HG03097 (cell line): ENCODE data around the gene RGS12.

Experiments used
- ATAC-seq: cut with Tn5 transposase; IDR thresholded peaks from one replicate; pipeline ENCODE4 v1.9.1; 2021; ENCODE audit not compliant: unreplicated experiment, low FRiP score

RGS12 gene, protein sequence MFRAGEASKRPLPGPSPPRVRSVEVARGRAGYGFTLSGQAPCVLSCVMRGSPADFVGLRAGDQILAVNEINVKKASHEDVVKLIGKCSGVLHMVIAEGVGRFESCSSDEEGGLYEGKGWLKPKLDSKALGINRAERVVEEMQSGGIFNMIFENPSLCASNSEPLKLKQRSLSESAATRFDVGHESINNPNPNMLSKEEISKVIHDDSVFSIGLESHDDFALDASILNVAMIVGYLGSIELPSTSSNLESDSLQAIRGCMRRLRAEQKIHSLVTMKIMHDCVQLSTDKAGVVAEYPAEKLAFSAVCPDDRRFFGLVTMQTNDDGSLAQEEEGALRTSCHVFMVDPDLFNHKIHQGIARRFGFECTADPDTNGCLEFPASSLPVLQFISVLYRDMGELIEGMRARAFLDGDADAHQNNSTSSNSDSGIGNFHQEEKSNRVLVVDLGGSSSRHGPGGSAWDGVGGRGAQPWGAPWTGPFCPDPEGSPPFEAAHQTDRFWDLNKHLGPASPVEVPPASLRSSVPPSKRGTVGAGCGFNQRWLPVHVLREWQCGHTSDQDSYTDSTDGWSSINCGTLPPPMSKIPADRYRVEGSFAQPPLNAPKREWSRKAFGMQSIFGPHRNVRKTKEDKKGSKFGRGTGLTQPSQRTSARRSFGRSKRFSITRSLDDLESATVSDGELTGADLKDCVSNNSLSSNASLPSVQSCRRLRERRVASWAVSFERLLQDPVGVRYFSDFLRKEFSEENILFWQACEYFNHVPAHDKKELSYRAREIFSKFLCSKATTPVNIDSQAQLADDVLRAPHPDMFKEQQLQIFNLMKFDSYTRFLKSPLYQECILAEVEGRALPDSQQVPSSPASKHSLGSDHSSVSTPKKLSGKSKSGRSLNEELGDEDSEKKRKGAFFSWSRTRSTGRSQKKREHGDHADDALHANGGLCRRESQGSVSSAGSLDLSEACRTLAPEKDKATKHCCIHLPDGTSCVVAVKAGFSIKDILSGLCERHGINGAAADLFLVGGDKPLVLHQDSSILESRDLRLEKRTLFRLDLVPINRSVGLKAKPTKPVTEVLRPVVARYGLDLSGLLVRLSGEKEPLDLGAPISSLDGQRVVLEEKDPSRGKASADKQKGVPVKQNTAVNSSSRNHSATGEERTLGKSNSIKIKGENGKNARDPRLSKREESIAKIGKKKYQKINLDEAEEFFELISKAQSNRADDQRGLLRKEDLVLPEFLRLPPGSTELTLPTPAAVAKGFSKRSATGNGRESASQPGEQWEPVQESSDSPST (N-terminal part only)

DNA sequence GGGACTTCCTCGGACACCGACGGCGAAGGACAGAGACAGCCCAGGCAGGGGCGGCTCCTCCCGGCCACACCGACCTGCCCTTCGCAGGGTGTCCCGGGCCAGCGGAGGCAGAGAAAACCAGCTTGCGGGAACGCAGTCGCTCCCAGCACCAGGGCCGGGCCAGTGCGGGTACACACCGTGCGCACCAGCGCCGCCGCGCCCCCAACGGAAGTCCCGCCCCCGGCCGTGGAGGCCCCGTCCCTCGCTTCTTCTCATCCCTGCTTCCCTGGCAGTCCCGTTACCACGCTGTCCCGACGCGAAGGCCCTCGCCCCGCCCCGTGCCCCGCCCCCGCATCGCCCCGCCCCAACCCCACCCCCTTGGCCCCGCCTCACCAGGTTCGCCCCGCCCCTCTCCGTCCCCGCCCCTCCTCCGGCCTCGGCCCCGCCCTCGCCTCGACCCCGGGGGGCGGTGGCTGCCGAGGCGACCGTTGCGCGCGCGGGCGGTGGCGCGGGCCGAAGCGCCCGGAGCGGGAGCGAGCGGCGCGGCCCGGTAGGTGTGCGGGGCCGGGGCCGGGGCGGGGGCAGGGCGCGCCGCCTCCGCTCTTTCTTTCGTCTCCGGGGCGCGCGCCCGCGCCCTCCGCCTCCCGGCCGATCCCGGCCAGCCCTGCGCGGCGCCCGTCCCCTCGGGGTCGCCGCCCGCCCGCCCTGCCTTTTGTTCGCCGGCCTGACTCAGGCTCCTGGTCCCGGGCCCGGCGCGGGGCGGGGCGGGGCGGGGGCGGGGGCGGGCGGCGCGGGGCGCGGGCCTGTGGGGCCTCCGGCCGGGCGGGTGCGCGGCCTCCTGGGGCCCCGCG lies at the start of gene RGS12:
TSS of gene RGS12 (plus strand) at position 451 of the 830 bp plus-strand sequence. CDS start 23,150 bp downstream, outside the sequence.
- peak; percentile 73 for ATAC-seq

DNA sequence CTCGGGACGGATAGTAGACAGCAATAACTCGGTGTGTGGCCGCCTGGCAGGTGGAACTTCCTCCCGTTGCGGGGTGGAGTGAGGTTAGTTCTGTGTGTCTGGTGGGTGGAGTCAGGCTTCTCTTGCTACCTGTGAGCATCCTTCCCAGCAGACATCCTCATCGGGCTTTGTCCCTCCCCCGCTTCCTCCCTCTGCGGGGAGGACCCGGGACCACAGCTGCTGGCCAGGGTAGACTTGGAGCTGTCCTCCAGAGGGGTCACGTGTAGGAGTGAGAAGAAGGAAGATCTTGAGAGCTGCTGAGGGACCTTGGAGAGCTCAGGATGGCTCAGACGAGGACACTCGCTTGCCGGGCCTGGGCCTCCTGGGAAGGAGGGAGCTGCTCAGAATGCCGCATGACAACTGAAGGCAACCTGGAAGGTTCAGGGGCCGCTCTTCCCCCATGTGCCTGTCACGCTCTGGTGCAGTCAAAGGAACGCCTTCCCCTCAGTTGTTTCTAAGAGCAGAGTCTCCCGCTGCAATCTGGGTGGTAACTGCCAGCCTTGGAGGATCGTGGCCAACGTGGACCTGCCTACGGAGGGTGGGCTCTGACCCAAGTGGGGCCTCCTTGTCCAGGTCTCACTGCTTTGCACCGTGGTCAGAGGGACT lies 49.6 kb upstream of the RGS12 start:
- no peak for ATAC-seq

DNA sequence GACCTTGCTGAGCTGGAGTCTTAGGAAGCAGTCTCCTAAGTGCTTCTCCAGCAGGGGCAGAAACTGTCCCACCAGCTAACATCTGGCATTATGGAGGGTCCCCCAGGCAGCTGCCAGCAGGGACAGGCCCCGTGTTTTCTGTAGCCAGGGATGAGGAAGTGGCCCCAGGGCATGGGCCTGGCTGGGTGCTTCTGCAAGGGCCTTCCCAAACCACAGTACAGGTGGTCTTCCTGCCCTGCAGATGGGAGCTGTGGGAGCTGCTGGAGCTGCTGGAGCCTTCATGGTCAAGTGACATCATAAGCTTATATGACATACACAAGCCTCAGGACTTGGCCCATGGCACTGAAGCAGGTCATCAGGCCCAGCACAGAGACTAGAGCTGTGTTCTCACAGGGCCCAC lies 48.8 kb upstream of the RGS12 start:
- ATAC-seq, result no peak

DNA sequence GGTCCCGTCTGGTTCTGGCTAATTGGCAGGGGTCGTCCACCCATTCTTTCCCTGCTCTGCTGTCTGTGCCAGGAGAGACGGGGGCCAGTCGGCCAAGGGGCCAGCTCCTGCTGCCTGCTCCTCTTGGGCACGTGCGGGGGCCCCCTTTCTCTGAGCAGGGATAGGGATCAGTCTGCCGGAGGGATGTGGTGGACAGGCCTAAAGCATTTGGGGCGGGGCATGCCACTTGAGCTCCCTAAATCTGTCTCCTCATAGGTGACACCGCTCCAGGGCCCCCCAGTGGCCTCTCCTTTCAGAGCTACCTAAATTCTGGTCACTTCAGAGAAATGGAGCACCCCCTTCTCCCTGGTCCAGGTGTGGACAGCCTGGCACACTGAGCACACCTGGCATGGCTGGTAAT lies 48.1 kb upstream of the RGS12 start:
- no peak for ATAC-seq

DNA sequence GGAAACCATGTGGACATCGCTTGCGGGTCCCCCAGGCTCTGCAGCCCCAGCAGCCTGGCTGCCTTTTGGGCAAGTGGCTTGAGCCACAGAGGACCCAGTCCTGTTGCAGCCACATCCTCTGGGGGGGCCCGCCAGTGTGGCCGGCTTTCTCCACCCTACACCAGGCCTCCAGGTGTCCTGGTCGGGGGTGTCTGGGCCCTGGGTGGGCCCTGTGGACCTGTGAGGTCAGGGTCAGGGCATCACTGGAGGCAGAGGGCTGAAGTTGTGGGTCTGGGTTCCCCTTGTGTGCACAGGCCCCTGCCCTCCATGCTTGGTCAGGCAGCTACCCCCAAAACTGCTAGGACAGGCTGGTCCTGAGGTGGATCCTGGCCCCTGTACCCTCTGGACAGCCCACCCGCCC lies 47.1 kb upstream of the RGS12 start:
- ATAC-seq, result no peak

DNA sequence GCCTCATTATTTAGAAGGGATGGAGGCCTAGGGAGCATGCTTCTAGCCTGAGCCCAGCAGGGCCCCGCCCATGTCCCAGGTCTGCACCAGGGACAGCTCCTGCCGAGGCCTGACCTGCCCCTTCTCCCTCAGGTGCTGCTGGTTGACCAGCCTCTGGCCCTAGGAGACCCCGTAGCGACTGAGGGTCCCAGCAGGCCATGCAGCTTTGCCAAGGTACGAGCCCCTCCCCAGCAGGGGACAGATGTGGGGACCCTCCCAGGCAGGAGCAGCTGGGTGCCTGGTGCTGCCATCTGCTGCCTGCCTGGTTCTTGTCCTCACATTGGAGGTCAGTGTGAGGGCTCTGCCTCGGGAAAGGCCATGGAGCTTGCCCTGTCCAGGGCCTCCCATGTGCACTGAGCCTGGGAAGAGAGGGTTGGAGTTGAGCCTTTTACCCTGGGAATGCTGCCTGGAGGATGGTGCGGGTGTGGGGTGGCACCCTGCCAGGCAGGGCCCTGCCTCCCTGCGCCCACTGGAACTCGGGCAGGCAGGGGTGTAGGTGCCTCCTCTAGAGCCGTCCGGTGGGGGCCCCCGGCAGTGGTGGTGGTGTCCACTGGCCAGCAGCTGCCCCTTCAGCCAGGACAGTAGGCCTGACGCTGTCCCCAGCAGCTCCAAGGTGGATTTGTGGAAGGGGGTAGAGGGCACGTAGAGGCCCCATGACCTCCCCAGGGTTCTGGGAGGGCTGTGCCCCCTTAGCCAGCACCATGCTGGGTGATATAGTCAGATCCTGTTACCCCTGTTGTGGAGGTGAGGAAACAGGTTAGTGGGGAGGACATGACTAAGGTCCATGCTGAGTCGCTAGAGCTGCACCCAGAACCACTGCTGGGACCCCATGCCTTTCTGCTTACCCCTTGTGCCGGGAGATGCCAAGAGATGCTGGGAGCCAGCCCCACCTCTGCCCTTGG lies 46.1 kb upstream of the RGS12 start:
- ATAC-seq, result no peak

DNA sequence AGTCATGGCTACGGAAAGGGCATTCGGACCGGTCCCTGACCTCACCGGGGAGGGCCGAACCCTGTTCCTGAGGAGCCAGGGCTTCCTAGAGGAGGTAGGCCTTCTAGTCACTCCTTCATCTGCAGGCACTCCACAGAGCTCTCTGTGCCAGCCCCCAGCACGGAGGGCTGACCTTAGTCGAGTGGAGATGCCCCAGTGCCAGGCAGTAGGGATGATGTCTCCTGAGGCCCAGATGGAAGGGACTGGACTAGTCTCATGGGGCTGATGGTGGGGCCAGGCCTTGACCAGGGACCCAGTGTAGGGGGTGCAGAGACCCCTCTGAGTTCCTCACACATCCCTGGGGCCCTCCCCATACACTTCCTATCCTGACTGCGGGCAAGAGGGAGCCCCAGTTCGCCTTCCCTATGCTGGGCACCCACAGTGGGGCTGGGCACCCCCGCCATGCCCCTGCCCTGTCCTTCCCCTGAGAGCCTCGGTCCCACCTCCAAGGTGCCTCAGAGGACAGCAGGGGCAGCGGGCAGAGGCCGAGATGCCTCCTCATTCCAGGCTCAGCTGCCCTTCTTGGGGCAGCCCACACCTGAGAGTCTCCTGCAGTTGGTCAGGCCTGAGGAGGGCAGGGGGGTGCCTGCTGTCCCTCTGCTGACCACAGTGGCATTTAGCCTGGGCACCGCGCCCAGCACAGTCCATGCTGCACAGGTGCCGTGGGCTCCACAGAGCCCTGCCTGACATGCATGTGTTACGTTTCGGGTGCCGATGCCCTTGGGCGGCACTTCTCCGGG lies 45.2 kb upstream of the RGS12 start:
- ATAC-seq, result no peak

DNA sequence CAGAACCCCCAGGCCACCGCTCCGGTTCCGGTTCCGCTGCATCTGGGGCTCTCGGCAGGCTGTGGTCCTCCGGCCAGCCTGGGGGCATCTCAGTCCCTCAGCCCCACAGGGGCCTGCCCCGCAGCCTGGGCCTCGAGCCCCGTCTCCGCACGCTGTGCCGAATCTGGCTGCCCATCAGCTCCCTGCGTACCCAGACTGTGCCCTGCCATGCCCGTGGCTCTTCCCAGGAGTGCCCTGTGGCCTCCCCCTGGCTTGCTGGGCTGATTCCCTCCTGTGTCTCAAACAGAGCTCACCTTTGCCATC lies 44.7 kb upstream of the RGS12 start:
- no peak for ATAC-seq

DNA sequence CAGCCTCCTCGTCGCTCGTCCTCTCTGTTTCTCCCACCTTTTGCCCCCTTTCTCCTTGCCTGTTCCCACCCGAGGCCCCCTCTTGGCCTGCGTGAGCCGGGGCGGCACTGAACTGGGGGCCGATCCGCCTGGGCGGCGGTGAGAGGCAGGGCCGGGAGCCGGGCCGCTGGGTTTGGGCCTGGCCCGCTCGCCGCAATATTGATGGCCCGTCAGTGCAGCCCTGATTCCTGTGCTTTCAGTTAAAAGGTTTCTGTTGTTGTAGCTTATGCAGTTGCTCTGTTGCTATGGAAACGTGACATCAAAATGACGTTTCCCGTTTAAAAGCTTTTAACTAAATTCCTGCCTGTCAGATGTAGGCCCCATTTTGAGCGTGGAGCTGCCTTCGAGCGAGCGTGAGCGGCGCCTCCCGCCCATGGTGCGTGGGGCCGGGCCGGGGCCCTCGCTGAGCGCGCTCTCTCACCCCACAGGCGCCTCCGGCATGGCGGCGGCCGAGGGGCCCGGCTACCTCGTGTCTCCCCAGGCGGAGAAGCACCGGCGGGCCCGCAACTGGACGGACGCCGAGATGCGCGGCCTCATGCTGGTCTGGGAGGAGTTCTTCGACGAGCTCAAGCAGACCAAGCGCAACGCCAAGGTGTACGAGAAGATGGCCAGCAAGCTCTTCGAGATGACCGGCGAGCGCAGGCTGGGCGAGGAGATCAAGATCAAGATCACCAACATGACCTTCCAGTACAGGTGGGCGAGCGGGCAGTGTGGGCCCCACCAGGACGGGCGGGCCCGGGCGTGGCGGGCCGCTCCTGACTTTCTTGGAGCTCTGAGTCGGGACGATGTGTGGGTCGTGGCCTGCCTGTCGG lies 43.8 kb upstream of the RGS12 start, which contains the start of gene MSANTD1:
TSS of gene MSANTD1 (plus strand) at position 349 of the 851 bp plus-strand sequence. CDS start at position 413, 64 bp downstream.
- no peak for ATAC-seq

DNA sequence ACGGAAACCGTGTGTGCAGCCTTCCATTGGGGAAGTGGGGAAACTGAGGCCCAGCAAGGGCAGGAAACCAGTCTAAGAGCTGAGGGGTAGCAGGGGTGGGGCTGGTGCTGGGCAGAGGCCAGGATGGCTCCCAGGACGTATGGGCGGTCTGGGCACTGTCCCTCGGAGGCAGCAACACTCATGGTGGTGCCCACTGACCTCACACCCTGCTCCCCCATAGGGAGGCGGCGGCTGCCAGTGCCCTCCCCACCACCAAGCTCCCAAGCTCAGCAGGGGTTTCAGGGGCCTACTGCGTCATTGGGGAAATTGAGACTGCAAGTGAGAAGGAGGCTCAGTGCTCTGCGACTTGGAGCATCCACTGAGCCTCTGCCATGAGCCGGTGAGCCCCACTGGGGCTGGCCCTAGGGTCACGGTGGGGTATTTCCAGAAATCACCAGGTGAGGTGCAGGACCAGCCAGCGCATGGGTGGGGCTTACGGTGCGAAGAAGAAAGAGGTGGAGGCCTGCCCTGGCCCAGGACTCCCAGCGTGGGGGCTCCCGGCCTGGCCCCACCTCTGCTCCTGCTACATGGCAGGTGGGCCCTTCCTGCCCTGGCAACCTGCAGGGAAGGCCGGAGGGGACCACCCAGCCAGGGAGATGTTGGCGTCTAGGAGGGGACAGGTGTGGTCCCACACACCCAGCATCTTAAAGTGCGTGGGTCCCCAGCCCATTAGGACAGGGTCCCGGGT lies 42.9 kb upstream of the RGS12 start:
- ATAC-seq, result no peak

DNA sequence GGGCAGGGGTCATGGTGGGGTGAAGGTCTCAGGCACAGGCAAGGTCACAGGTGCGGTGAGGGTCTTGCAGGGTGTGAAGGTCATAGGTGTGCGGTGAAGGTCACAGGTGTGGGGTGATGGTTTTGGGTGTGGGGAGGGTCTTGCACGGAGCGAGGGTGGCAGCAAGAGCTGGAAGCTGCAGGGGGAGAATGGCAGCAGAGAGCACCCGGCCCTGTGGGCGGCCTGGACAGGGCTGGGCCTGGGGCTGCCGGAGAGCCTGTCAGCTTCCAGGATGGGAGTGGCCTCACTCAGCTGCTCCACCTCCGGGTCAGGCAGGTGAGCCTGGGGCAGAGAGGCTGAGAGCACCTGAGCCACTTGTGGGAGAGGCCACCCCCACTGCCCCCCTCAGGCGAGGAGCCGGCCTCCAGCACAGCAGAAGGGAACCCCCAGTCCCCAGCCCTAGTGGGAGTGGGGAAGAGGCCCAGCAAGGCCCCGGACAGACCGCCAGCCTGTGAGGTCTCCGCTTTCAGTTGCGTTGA lies 42.3 kb upstream of the RGS12 start:
- no peak for ATAC-seq

DNA sequence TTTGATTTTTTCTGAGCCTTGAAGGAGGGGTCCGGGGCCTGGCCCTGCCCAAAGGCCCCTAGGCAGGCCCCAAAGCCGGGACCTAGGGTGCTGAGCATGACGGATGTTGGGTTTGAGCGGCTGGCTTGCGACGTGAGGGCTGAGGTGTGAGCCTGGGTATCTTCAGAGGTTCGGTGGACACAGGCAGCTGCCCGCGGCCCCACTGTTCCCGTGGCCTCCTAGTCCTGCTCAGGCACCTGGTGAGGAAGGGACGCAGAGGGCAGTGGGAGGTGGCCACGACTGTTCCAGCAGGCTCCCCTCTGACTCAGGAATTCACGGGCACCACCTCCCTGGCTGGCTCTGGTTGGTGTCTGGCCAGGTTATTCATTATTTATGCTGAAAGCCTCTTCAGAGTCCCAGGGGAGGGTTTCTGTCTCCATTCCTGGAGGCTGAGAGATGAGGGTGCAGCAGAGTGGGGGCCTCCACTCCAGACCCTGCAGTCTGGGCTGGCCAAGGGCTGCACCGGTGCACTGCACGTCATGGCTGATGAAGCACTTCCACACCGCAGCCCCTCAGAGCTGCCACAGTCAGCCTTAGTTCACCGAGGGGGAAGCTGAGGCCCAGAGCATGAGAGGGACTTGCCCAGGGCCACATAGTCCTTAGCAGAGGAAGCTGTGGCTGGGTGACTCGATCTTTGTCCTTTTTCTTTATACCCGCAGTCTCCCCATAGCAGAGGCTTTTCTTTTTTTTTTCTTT lies 41.7 kb upstream of the RGS12 start:
- no peak for ATAC-seq

DNA sequence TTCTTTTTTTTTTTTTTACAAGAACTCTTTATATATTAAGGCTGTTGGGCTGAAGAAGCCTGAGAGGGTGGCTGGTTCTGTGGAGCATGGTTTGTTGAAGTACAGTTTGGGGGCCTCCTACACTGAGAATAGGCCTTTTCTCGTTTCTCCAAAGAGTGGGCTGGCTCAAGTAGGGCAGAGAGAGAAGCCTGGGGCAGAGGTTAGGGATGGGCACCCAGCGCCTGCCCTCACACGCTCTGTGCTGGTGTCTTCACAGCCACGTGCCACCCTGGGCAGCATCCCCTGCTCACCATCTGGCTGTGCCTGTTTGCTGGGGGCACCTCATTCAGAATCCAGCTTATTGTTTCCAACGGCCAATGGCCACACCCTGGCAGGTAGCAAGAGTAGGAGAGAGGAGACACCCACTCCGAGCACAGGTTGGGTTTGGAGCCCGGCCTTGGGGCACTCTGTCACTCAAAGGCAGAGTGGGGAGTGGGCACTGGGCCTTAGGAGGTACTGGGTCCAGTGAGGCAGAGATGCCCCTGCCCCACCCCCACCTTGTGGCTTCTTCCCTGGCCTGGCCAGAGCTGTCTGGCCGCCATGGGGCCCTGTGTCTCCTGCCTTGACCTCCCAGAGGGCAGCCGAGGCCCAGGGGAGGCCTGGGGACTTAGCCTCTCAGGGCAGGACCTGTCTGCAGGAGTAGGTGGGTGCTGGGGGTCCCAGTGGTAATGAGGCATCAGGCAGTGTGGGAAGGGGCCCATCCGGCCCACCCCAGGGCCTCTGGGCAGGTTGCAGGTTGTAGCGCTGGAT lies 40.9 kb upstream of the RGS12 start:
- ATAC-seq, result no peak

DNA sequence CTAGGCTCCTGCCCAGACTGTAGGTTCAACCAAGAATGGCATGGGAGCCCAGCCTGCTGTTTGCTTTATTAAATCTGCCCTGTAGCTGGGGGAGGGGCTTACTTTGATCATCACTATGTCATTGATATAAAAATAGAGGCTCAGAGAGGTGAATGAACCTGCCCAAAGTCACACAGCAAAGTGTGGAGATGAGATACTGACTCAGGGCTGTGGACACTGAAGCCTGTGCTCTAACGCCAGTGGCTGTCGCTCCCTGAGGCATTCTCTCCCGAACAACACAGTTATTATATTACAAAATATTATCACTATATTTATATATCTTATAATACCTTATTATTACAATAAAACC lies 40.4 kb upstream of the RGS12 start:
- ATAC-seq, result no peak
